ENCODE data around the gene CFAP68.

GRCh38 chr11:111921541-111922230 lies 42.3 kb downstream of the CFAP68 start:
- TF ChIP-seq CREB1 (IDR thresholded peaks at IDR 0.05) (no peak), CREB1 (CRISPR knock-in tag; IDR thresholded peaks at IDR 0.05) (no peak), CTCF (CRISPR knock-in tag; IDR thresholded peaks at IDR 0.05) (no peak), SIN3A (IDR thresholded peaks at IDR 0.05; ENCODE audit: borderline replicate concordance, low read depth, low read length) (no peak), SMAD1 (CRISPR knock-in tag; IDR thresholded peaks at IDR 0.05; ENCODE audit: borderline replicate concordance, low read depth) (no peak), POLR2AphosphoS5 (IDR thresholded peaks at IDR 0.05; ENCODE audit: low read depth, low read length) (no peak)
